Dendritic cell treated with granulocyte-macrophage colony-stimulating factor and Interleukin-4, amounts not matched to agents 40 ng/mL and 50 ng/mL, for 4 days (primary cell): ENCODE results near the gene CDKN2B-AS1.

ENCODE experiments used
- H3K27ac Mint-ChIP-seq: one replicate; pipeline ENCODE4 v1.8.0; 2022; ENCODE audit warnings: mild to moderate bottlenecking, mixed read lengths
- H3K27me3 Mint-ChIP-seq: one replicate; pipeline ENCODE4 v1.8.0; 2022; ENCODE audit warnings: mild to moderate bottlenecking, mixed read lengths
- H3K36me3 Mint-ChIP-seq: one replicate; pipeline ENCODE4 v1.8.0; 2022; ENCODE audit warnings: low read depth, mixed read lengths
- H3K4me1 Mint-ChIP-seq: one replicate; pipeline ENCODE4 v1.8.0; 2022; ENCODE audit warnings: low read depth, mixed read lengths
- H3K4me3 Mint-ChIP-seq: one replicate; pipeline ENCODE4 v1.8.0; 2022; ENCODE audit warnings: mild to moderate bottlenecking, moderate library complexity, mixed read lengths
- H3K9me3 Mint-ChIP-seq: one replicate; pipeline ENCODE4 v1.8.0; 2022; ENCODE audit warnings: mixed read lengths
- intact Hi-C: fragments of 100-400 bp; cut with micrococcal nuclease; formaldehyde crosslinking; loops from one replicate; pipeline ENCODE4 v1.15.0; 2022

CDKN2B-AS1 gene

DNA sequence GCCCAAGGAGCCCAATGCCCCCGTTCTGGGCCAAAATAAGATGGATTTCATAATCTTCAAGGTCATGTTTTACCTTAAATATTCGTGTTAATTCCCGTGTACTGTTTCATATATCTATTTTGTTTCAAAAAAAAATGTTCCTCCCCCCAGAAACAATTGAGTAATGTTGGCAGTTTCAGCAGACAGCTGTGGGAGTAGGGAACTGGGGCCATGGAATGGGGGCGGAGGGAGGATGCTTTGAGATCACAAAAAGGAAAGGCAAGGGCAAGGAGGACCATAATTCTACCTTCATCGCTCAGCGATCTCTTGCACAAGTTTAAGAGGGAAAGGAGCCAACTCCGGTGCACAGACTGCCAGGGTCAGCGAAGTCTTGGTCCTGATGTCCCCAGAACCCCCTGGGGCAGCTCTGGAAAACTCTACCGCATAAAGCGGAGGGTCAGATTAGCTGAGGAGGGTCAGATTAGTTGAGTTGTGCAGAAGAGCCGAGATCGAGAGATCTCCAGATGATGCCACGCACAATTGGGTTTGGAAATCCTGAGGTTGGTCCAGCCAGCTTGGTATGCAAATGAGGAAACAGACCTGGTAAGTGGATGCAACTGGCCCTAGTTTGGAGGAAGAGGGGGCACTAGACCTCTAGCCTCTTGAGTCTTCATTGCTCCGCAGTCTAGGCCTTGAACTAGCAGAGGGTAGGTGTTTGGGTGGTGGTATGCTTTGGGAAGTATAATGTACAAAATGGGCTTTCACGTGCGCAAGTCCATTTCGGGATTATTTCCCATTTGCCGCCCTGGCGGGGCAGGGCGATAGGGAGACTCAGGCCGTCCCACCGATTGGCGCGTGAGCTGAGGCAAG lies 24.4 kb upstream of the CDKN2B-AS1 start:
- Mint-ChIP-seq H3K4me1 (peaks cover 80% of the 10 kb centered on the region), H3K27me3 (peaks cover 92% of the 10 kb centered on the region), H3K4me3 (no peak overlapping the region), H3K9me3 (no peaks in the 10 kb centered on the region), H3K27ac (no peak overlapping the region), H3K36me3 (no peaks in the 10 kb centered on the region)
- intact Hi-C loops: loop anchor here (5.0 to 10.0 kb wide), 2 partner anchors 37 to 155 kb away; partner anchors contain the start of gene CDKN2B

DNA sequence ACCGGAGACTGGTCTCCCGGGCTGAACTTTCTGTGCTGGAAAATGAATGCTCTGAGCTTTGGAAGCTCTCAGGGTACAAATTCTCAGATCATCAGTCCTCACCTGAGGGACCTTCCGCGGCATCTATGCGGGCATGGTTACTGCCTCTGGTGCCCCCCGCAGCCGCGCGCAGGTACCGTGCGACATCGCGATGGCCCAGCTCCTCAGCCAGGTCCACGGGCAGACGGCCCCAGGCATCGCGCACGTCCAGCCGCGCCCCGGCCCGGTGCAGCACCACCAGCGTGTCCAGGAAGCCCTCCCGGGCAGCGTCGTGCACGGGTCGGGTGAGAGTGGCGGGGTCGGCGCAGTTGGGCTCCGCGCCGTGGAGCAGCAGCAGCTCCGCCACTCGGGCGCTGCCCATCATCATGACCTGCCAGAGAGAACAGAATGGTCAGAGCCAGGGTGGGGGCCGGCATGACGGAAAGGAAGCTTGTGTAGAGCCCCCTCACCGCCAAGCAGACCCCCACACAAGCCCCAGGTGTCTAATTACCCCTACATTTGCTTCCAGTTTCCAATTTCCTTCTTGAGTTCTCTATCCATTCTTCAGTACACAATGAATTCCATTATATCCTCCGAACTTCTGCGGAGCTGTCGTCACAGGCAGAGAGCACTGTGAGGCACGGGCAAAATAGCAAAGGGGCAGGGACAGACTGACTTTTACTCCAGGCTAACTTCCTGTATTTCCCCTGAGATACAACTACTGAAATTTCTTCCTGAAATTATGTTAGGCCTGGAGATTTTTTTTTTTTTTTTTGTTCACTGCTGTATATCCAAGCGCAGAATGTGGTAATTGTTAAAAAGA lies 23.6 kb upstream of the CDKN2B-AS1 start:
- no peaks in the 10 kb centered on the region for H3K9me3 Mint-ChIP-seq
- peak overlapping the region; percentile 24 for H3K4me3 Mint-ChIP-seq
- H3K27me3 Mint-ChIP-seq: peaks cover 92% of the 10 kb centered on the region
- H3K27ac Mint-ChIP-seq: no peak overlapping the region
- intact Hi-C loops: loop anchor here (5.0 kb wide), 1 partner anchor 36 kb away; the partner anchor contains the start of gene CDKN2B
- H3K4me1 Mint-ChIP-seq: peaks cover 80% of the 10 kb centered on the region
- no peaks in the 10 kb centered on the region for H3K36me3 Mint-ChIP-seq

DNA sequence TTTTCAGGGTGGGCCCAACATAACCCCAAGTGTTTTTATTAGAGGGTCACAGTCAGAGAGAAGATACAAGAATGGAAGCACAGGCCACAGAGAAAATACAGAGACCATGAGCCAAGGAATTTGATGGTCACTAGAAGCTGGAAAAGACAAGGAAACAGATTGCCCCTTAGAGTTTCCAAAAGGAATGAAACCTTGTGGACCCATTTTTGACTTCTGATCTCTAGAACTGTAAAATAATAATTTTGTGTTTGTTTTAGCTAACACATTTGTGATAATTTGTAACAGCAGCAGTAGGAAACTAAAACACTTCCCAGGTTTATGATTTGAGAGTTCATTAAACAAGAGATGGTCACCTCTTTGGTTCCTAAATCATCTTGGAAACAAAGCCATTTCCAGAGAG lies 22.2 kb upstream of the CDKN2B-AS1 start:
- peaks cover 92% of the 10 kb centered on the region for H3K27me3 Mint-ChIP-seq
- no peak overlapping the region for H3K27ac Mint-ChIP-seq
- no peak overlapping the region for H3K4me3 Mint-ChIP-seq
- intact Hi-C loops: loop anchor here (5.0 kb wide), 1 partner anchor 35 kb away; the partner anchor contains the start of gene CDKN2B
- H3K36me3 Mint-ChIP-seq: no peaks in the 10 kb centered on the region
- no peaks in the 10 kb centered on the region for H3K9me3 Mint-ChIP-seq
- H3K4me1 Mint-ChIP-seq: peaks cover 75% of the 10 kb centered on the region

DNA sequence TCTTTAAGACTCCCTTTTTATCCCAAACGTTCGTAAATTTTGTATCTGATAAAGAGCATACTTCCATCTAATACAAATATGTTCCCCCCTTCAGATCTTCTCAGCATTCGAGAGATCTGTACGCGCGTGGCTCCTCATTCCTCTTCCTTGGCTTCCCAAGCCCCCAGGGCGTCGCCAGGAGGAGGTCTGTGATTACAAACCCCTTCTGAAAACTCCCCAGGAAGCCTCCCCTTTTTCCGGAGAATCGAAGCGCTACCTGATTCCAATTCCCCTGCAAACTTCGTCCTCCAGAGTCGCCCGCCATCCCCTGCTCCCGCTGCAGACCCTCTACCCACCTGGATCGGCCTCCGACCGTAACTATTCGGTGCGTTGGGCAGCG lies 20.3 kb upstream of the CDKN2B-AS1 start:
- peak overlapping the region; percentile 76 for H3K4me3 Mint-ChIP-seq
- intact Hi-C loops: loop anchor here (5.0 kb wide), 1 partner anchor 33 kb away; the partner anchor contains the start of gene CDKN2B
- H3K36me3 Mint-ChIP-seq: no peaks in the 10 kb centered on the region
- H3K27ac Mint-ChIP-seq: peak overlapping the region; percentile 45
- H3K4me1 Mint-ChIP-seq: peaks cover 59% of the 10 kb centered on the region
- H3K9me3 Mint-ChIP-seq: no peaks in the 10 kb centered on the region
- H3K27me3 Mint-ChIP-seq: peaks cover 88% of the 10 kb centered on the region

DNA sequence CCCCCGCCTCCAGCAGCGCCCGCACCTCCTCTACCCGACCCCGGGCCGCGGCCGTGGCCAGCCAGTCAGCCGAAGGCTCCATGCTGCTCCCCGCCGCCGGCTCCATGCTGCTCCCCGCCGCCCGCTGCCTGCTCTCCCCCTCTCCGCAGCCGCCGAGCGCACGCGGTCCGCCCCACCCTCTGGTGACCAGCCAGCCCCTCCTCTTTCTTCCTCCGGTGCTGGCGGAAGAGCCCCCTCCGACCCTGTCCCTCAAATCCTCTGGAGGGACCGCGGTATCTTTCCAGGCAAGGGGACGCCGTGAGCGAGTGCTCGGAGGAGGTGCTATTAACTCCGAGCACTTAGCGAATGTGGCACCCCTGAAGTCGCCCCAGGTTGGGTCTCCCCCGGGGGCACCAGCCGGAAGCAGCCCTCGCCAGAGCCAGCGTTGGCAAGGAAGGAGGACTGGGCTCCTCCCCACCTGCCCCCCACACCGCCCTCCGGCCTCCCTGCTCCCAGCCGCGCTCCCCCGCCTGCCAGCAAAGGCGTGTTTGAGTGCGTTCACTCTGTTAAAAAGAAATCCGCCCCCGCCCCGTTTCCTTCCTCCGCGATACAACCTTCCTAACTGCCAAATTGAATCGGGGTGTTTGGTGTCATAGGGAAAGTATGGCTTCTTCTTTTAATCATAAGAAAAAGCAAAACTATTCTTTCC lies 19.7 kb upstream of the CDKN2B-AS1 start:
- H3K4me1 Mint-ChIP-seq: peaks cover 60% of the 10 kb centered on the region
- H3K27ac Mint-ChIP-seq: peak overlapping the region; percentile 45
- H3K36me3 Mint-ChIP-seq: no peaks in the 10 kb centered on the region
- H3K9me3 Mint-ChIP-seq: no peaks in the 10 kb centered on the region
- H3K27me3 Mint-ChIP-seq: peaks cover 88% of the 10 kb centered on the region
- intact Hi-C loops: loop anchor here (5.0 kb wide), 1 partner anchor 32 kb away; the partner anchor contains the start of gene CDKN2B
- peak overlapping the region; percentile 76 for H3K4me3 Mint-ChIP-seq

DNA sequence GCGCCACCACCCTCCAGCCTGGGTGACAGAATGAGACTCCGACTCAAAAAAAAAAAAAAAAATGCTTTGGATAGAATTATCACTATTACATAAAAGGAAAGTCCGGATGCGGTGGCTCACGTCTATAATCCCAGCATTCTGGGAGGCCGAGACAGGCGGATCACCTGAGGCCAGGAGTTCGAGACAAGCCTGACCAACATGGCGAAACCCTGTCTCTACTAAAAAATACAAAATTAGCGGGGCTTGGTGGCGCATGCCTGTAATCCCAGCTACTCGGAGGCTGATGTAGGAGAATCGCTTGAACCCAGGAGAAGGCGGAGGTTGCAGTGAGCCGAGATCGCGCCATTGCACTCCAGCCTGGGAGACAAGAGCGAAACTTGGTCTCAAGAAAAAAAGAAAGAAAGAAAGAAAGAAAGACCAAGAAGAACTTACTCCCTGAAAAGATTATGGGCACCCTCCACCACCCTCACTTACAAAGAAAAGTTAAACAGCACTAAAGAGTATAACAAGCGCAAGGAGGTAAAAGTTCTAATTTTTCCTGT lies 18.2 kb upstream of the CDKN2B-AS1 start:
- Mint-ChIP-seq H3K4me1 (peaks cover 44% of the 10 kb centered on the region), H3K27ac (no peak overlapping the region), H3K4me3 (no peak overlapping the region), H3K9me3 (no peaks in the 10 kb centered on the region), H3K36me3 (no peaks in the 10 kb centered on the region), H3K27me3 (peaks cover 81% of the 10 kb centered on the region)
- intact Hi-C loops: no loop called here

DNA sequence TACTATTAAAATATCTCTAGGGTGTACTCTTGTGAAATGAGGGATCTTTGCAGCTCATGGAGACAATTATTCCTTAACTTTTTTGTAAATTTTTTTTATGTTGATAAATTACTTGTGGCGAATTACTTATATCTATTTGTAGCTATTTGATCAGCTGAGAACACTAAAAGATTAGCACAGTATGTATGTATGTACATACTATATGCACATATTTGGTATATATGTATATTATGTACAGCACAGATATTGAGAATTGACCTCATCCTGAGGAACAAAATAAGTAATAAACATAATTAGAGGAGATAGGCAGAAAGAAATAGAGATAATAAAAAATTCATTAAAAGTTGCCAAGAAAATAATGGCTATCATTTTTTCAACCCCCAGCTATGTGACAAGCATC lies 12.2 kb upstream of the CDKN2B-AS1 start:
- H3K27me3 Mint-ChIP-seq: peaks cover 41% of the 10 kb centered on the region
- H3K4me1 Mint-ChIP-seq: peaks cover 21% of the 10 kb centered on the region
- no peak overlapping the region for H3K27ac Mint-ChIP-seq
- intact Hi-C loops: no loop called here
- no peaks in the 10 kb centered on the region for H3K36me3 Mint-ChIP-seq
- H3K9me3 Mint-ChIP-seq: no peaks in the 10 kb centered on the region
- H3K4me3 Mint-ChIP-seq: no peak overlapping the region

DNA sequence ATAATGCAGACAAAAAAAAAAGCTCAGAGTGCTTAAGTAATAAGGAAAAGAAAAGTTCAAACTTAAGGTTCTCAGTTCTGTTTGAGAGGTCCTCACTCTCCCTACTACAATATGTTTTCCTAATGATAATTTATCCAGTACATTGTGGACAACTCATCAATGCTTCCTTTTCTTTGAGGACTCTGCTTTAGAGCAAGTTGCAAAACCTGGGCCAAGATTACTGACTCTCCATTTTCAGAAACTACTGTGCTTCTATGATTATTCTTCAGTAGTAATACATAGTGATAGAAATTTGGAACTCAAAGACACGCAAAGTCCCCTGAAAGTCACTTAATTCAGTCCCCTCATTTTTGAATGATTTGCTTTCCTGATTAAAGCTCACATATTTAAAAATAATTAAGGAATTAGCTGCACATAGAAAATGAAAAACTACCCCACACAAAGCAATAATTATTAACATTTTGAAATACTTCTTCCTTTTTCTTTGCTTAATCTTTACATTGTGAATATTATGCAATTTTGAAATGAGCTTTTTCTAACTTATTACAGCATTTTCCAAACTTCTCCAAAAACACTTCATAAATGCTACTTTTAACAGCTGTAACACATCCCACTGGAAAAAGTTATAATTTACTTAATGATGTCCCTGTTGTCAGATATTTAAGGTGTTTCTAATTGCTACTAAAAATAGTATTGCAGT lies 11.6 kb upstream of the CDKN2B-AS1 start:
- H3K36me3 Mint-ChIP-seq: no peaks in the 10 kb centered on the region
- H3K27ac Mint-ChIP-seq: peak overlapping the region; percentile 56

DNA sequence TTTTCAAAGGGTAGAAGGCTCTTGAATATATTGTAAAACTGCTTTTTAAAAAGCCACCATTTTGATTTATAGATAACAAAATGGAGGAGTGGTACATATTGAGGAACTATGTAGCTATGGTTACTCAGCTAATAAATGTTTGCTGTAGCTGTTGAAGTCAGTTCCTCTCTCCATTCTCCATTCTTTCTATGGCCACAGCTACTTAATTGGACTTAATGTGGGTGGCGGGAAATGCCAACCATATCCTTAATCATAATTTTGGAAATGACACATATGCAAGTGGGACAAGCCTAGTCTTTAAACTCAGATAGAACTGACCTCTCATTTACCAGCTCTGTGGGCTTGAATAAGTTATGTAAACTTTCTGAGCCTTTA lies 11.0 kb upstream of the CDKN2B-AS1 start:
- Mint-ChIP-seq H3K36me3 (no peaks in the 10 kb centered on the region), H3K9me3 (no peaks in the 10 kb centered on the region), H3K4me1 (peaks cover 29% of the 10 kb centered on the region), H3K4me3 (no peak overlapping the region), H3K27ac (peak overlapping the region; percentile 56), H3K27me3 (peaks cover 42% of the 10 kb centered on the region)
- intact Hi-C loops: no loop called here

More for the DNA sequence above, 11.6 kb upstream of the CDKN2B-AS1 start:
- no peak overlapping the region for H3K4me3 Mint-ChIP-seq
- peaks cover 40% of the 10 kb centered on the region for H3K27me3 Mint-ChIP-seq
- peaks cover 24% of the 10 kb centered on the region for H3K4me1 Mint-ChIP-seq
- H3K9me3 Mint-ChIP-seq: no peaks in the 10 kb centered on the region
- intact Hi-C loops: no loop called here

DNA sequence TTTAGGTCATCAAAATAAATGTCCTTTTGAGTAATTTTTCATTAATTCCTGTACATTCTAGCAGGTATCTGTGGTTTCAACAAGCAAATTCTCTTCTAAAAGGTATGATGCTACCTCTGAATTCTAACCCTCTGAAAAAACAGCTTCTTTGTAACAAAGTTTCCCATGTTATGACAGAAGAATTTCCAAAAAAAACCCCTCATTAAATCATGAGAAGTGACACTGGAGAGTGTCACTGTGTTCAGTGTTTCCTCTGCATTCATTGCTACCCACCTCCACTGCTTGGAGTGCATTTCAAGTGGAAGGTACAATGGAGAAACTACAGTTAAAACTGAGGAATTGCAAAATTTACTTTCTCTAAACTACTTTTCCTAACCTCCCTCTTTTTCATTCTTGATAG lies 10.5 kb upstream of the CDKN2B-AS1 start:
- no peak overlapping the region for H3K4me3 Mint-ChIP-seq
- no peak overlapping the region for H3K27ac Mint-ChIP-seq
- intact Hi-C loops: no loop called here
- H3K36me3 Mint-ChIP-seq: no peaks in the 10 kb centered on the region
- no peaks in the 10 kb centered on the region for H3K9me3 Mint-ChIP-seq
- peaks cover 28% of the 10 kb centered on the region for H3K4me1 Mint-ChIP-seq
- H3K27me3 Mint-ChIP-seq: peaks cover 41% of the 10 kb centered on the region

DNA sequence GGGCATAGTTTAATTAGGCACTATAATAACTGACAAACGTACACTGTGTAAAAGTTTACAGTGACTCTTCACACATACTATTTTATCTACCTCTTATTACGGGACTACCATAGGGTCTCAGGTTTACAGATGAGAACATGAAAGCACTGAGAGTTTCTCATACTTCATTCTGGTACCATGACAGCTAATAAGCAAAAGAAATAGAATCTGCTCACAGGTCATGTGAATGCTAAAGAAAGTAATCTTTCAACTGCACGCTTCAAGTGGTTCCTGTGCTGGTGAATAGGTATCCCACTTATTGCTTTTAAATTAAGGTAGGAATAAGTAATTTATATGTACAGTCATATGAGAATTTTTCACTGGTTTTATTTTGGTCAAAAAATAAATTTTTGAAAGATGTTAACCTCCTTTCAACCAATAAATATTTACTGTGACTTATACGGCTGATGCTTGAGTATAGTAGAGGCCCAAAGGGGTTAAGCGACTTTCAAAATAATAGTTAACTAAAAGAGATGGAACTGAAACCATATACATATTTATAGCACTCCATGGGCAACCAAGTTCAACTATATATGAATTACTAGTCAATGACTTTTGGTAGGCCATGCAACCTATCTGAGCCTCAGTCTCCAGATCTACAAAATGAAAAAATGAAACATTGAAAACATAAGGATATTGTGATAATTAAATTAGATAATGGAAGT lies 8.5 kb upstream of the CDKN2B-AS1 start:
- peaks cover 45% of the 10 kb centered on the region for H3K27me3 Mint-ChIP-seq
- H3K27ac Mint-ChIP-seq: no peak overlapping the region
- no peaks in the 10 kb centered on the region for H3K9me3 Mint-ChIP-seq
- intact Hi-C loops: no loop called here
- H3K4me3 Mint-ChIP-seq: no peak overlapping the region
- H3K4me1 Mint-ChIP-seq: peaks cover 35% of the 10 kb centered on the region
- H3K36me3 Mint-ChIP-seq: no peaks in the 10 kb centered on the region

DNA sequence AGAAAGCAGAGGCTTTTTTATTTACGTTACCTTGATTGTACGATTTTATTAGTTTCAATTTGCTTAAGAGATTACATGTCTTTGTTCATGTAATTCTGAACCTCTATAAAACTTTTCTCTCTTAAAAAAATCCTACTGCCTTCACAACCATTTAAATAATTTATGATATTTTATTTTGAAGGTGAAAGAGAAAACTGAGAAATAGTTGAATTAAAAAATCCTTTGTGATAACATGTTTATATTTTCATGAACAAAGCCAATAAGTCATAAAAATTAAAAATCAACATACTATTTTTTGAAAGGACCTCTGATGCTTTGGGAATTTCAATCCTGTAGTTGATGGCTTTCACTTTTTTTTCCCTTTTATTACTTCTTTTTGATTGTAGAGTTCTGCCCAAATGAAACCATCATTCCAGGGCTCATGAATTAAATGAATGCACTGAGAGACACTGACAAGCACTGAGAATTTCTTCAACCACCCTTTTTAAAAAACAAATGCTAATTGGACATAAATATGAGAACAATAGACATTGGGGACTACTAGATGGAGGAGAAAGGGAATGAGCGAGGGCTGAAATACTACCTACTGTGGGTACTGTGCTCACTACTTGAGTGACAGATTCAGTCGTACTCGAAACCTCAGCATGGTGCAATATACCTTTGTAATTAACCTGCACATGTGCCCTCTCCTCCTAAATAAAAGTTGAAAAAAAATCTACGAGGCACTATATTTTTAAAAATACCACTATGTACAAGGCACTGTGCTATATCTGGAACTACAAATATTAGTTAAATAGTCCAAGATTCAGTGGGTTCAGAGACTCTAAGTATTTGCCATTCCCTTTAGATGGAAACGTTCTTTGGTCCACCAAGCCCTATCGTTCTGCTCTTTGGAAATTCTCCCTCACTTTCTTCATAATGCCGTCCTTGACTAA lies 6.3 kb upstream of the CDKN2B-AS1 start:
- Mint-ChIP-seq H3K4me3 (no peak overlapping the region), H3K27me3 (peaks cover 49% of the 10 kb centered on the region), H3K36me3 (no peaks in the 10 kb centered on the region), H3K9me3 (no peaks in the 10 kb centered on the region), H3K27ac (no peak overlapping the region), H3K4me1 (peaks cover 31% of the 10 kb centered on the region)
- intact Hi-C loops: no loop called here
